NK-92 treated with Interleukin-12 subunit alpha and Interleukin-12 subunit beta, amount 100 ng/mL, for 24 hours (cell line): ENCODE data around the gene HRNR.
A peak's percentile ranks its signal among the peaks of the same experiment; 100 is the strongest.

Experiments
- DNase-seq: peaks from one replicate; lab custom pipeline; 2025; lab: John Stamatoyannopoulos, UW

HRNR gene

GRCh38 chr1:152188673-152189591 is 35.1 kb downstream of the HRNR start:
- DNase-seq: peak; percentile 14

GRCh38 chr1:152186556-152187285 is 37.3 kb downstream of the HRNR start:
- no peak for DNase-seq

GRCh38 chr1:152185544-152186391 is 38.2 kb downstream of the HRNR start:
- no peak for DNase-seq

- DNase-seq: peak; percentile 31
Observed at GRCh38 chr1:152182944-152183361, 41.0 kb downstream of the HRNR start.

- no peak for DNase-seq
Observed at GRCh38 chr1:152182431-152182830, 41.6 kb downstream of the HRNR start.

DNA sequence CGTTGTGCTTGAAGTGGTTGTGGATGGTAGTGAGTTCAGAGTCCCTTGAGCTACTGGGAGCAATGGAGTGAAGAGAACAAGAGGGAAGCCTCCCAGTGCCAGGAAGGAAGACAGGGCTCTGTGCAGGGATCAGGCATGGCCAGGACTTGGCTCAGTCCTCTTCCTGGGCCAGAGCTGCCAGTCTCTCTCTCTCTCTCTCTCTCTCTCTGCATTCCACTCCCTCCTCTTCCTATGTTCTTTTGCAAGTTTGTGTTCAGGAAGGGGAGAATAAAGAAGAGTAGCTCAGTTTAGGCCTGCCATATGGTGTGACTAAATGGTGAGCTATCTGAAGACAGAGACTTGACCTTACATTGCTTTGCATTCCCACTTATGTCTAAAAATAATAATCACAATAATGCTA is 44.4 kb downstream of the HRNR start:
- no peak for DNase-seq

DNA sequence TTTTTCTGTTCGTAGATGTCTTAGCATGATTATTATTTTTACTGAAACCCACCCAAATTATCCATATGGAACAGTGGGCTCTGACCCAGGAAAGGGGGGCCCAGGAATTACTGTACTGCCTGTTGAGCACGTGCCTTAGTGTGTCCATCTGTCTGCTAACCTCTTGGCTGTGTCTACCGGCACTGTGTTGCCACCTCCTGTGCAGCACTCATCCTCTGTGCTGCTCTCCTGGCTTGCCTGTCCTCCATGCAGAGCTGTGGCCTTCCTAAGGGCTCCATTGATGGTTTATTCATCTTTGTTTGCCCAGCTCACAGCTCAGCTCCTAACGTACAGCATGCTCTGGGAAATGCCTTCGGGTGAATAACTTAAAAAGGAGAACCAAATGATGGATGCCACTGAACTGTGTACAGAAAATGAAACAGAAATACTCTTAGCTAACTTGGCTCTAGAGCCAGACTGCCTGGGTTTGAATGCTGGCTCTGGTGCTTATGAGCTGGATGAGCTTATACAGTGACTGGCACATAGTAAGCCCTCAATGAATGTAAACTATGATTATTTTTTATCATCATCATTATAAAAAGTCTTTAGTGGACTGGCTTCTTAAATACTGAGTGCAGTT is 53.6 kb downstream of the HRNR start:
- no peak for DNase-seq

- DNase-seq: no peak
Observed at GRCh38 chr1:152169366-152170025, 54.5 kb downstream of the HRNR start.

DNA sequence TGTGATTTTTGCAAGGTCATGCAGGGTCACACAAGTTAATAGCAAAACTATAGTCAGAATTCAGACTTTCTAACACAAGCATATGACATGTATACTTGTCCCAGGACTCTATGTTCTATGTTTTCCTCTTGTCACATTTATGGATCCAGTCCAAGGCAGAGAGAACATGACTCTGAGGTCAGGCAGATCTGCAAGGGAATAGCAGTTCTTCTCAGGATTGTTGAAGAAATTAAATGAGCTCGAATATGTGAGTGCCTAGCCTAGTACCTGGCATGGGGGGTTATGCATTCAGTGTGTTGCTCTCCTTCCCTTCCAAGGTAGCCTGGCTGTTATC is 55.5 kb downstream of the HRNR start:
- DNase-seq: no peak

DNA sequence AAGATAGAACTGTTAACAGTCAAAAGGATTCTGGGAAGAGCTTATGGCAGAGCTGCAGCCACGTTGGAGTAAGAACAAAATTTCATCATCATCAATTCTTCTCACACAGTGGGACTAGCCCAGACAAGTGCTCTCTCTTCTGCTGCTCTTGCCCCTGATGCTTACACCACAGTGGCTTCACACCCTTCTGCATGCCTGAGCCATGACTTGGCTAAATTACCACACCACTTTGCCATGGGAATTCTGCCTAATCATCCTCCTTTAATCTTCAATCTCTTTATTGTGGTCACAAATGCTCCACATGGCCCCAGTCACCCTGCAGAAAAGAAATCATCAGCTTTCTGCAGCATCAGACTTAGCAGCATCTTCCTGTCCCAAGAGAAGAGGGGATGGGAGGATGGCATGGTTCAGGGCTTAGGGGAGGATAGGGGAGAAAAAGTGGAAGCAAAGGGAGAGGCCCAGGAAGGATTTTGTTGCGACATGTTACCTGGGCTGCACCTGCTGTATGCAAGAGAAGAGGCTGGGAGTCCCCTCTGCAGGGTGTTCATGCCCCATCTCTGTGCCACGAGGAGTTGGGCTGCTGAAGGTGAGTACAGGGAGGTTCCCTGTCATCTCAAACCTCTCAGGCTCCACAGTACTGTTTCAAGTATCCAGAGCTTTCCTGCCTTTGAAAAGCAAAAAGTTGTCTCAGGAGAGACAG is 56.0 kb downstream of the HRNR start:
- no peak for DNase-seq

- no peak for DNase-seq
Observed at GRCh38 chr1:152166966-152167365, 57.0 kb downstream of the HRNR start.

DNA sequence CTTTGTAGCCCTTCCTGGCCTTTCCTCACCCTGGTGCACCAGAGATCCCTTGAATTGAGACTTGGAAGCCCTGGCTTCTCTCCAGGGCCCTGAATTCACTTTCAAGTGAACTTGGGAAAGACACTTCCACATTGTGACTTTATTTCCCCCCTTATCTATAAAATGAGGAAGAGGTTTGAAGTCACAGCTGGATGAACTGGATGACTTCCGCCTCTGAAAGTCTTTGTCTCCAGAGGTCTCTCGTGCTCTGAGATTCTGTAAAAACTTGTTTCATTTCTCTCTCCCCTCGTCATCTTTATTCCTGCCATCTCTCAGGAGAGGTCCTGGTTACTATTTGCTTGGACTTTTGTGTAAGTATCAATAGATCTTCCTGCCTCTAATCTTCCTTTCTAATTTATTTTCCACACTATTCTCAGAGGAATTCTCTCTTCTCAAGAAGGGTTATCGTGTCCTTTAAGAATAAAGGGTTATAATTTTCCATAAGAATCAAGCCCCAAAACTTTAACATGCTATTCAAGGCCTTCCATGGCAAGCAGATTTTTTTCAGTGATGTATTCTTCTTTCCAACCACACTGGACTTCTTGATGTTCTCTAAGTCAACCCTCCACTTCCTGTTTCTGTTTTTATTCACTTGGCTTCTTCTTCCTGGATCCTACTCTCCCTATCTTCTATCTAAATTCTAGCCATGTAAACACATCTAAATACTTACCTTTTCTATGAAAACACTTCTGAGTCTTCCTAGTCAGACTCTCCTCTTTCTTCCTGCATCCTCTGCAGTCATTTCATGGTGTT is 58.5 kb downstream of the HRNR start:
- DNase-seq: no peak

GRCh38 chr1:152164517-152165136 is 59.4 kb downstream of the HRNR start:
- no peak for DNase-seq

GRCh38 chr1:152162792-152163463 is 61.1 kb downstream of the HRNR start:
- DNase-seq: no peak
